Activated CD4-positive, alpha-beta memory T cell treated with anti-CD3 and anti-CD28 coated beads for 36 hours (primary cell): ENCODE measurements around the gene CABP4. TPM values are rescaled to one million over a fixed set of nuclear protein-coding genes. Genes with fewer than 3 reads are reported as not detected.
A peak's percentile ranks its signal among the peaks of the same experiment; 100 is the strongest.

Experiments
- CTCF ChIA-PET: fragments of 350-600 bp; sonication (Branson Sonifier 250); formaldehyde crosslinking; loops from one replicate; lab custom pipeline; 2021; ENCODE audit warnings: antibody characterized with exemption, inconsistent platforms; lab: Charles Lee
- POLR2A ChIA-PET: fragments of 350-600 bp; sonication (Branson Sonifier 250); formaldehyde crosslinking; loops from one replicate; lab custom pipeline; 2021; ENCODE audit warnings: antibody characterized with exemption; lab: Charles Lee
- DNase-seq: peaks from one replicate; pipeline ENCODE4 v3.0.0-alpha.2; 2020
- H3K27ac Mint-ChIP-seq: one replicate; pipeline ENCODE4 v1.8.0; 2021; ENCODE audit warnings: mixed read lengths
- H3K27me3 Mint-ChIP-seq: one replicate; pipeline ENCODE4 v1.8.0; 2021; ENCODE audit warnings: mixed read lengths
- H3K36me3 Mint-ChIP-seq: one replicate; pipeline ENCODE4 v1.8.0; 2021; ENCODE audit warnings: mixed read lengths
- H3K4me1 Mint-ChIP-seq: one replicate; pipeline ENCODE4 v1.8.0; 2021; ENCODE audit warnings: low read depth, mixed read lengths
- H3K4me3 Mint-ChIP-seq: one replicate; pipeline ENCODE4 v1.8.0; 2021; ENCODE audit warnings: mild to moderate bottlenecking, mixed read lengths
- H3K9me3 Mint-ChIP-seq: one replicate; pipeline ENCODE4 v1.8.0; 2021; ENCODE audit warnings: mixed read lengths
- intact Hi-C: fragments of 100-400 bp; cut with micrococcal nuclease; formaldehyde crosslinking; loops from one replicate; pipeline ENCODE4 v1.15.1; 2023
- total RNA-seq, 2 experiments: library from RNA; stranded (reverse); gene quantifications; one replicate each; pipeline ENCODE4 v1.2.3, GENCODE V29; 2021

Gene CABP4
- total RNA-seq, 2 experiments from 2014 or later: 1.0 to 1.2 TPM

GRCh38 chr11:67436459-67437081 is 18.6 kb upstream of the CABP4 start:
- intact Hi-C loops: loop anchor here (1.0 to 2.0 kb wide), 2 partner anchors 8 to 32 kb away; partner anchors contain the start of genes RPS6KB2 and TBC1D10C
- ChIA-PET POLR2A (interaction anchor here (0.9 to 6.8 kb wide), 18 partner anchors 8 to 178 kb away, joined by 3 to 68 read pairs (median 6); partner anchors contain the start of genes AIP, CDK2AP2, PITPNM1 and PPP1CA), CTCF (interaction anchor here (0.8 to 3.9 kb wide), 7 partner anchors 8 to 80 kb away, joined by 3 to 46 read pairs (median 5); partner anchors contain the start of genes PITPNM1, PPP1CA, RPS6KB2 and TBC1D10C)
- peak overlapping the region; percentile 85 for H3K4me3 Mint-ChIP-seq
- peak; percentile 90 for DNase-seq
- peaks cover 58% of the 10 kb centered on the region for H3K36me3 Mint-ChIP-seq
- H3K27me3 Mint-ChIP-seq: no peaks in the 10 kb centered on the region
- H3K4me1 Mint-ChIP-seq: peaks cover 59% of the 10 kb centered on the region
- no peaks in the 10 kb centered on the region for H3K9me3 Mint-ChIP-seq
- H3K27ac Mint-ChIP-seq: peak overlapping the region; percentile 95

GRCh38 chr11:67437082-67437808 is 17.9 kb upstream of the CABP4 start, which contains the start of gene PTPRCAP:
Gene PTPRCAP (minus strand): TSS chr11:67437682. CDS start chr11:67437619, 63 bp downstream.
- Mint-ChIP-seq H3K36me3 (peaks cover 51% of the 10 kb centered on the region), H3K27ac (peak within 1 kb of the TSS; percentile 95), H3K9me3 (no peaks in the 10 kb centered on the region), H3K4me3 (peak within 1 kb of the TSS; percentile 85), H3K4me1 (peaks cover 59% of the 10 kb centered on the region), H3K27me3 (no peaks in the 10 kb centered on the region)
- peak; percentile 85 for DNase-seq
- ChIA-PET POLR2A (interaction anchor here (0.9 to 6.8 kb wide), 22 partner anchors 9 to 177 kb away, joined by 3 to 68 read pairs (median 6); partner anchors contain the start of genes AIP, CDK2AP2, PITPNM1 and PPP1CA), CTCF (interaction anchor here (0.8 to 3.9 kb wide), 14 partner anchors 9 to 81 kb away, joined by 3 to 46 read pairs (median 4); partner anchors contain the start of genes CDK2AP2, PITPNM1, PPP1CA and RPS6KB2)
- intact Hi-C loops: loop anchor here (1.0 to 2.0 kb wide), 2 partner anchors 9 to 32 kb away; partner anchors contain the start of genes RPS6KB2 and TBC1D10C

GRCh38 chr11:67437809-67438157 is 17.4 kb upstream of the CABP4 start:
- peaks cover 59% of the 10 kb centered on the region for H3K4me1 Mint-ChIP-seq
- no peaks in the 10 kb centered on the region for H3K27me3 Mint-ChIP-seq
- intact Hi-C loops: loop anchor here (1.0 to 2.0 kb wide), 4 partner anchors 9 to 47 kb away; partner anchors contain the start of genes RPS6KB2, TBC1D10C and TMEM134
- peaks cover 49% of the 10 kb centered on the region for H3K36me3 Mint-ChIP-seq
- CTCF ChIA-PET: interaction anchor here (0.9 to 3.9 kb wide), 12 partner anchors 9 to 70 kb away, joined by 3 to 46 read pairs (median 4); partner anchors contain the start of genes CDK2AP2, PITPNM1, PPP1CA and RPS6KB2
- no peak for DNase-seq
- POLR2A ChIA-PET: interaction anchor here (0.8 to 6.8 kb wide), 20 partner anchors 10 to 166 kb away, joined by 3 to 68 read pairs (median 6); partner anchors contain the start of genes AIP, CDK2AP2, PITPNM1 and PPP1CA
- H3K9me3 Mint-ChIP-seq: no peaks in the 10 kb centered on the region
- H3K4me3 Mint-ChIP-seq: peak overlapping the region; percentile 85
- H3K27ac Mint-ChIP-seq: peak overlapping the region; percentile 95

- ChIA-PET CTCF (interaction anchor here (0.9 to 3.9 kb wide), 16 partner anchors 9 to 87 kb away, joined by 3 to 46 read pairs (median 4); partner anchors contain the start of genes CDK2AP2, PITPNM1, PPP1CA and RPS6KB2), POLR2A (interaction anchor here (0.8 to 6.8 kb wide), 21 partner anchors 9 to 192 kb away, joined by 3 to 68 read pairs (median 6); partner anchors contain the start of genes AIP, CLCF1, NUDT8 and PITPNM1)
- H3K27me3 Mint-ChIP-seq: no peaks in the 10 kb centered on the region
- H3K27ac Mint-ChIP-seq: peak overlapping the region; percentile 95
- H3K36me3 Mint-ChIP-seq: peaks cover 47% of the 10 kb centered on the region
- no peaks in the 10 kb centered on the region for H3K9me3 Mint-ChIP-seq
- intact Hi-C loops: loop anchor here (2.0 kb wide), 2 partner anchors 30 to 46 kb away; partner anchors contain the start of gene TMEM134
- peak; percentile 91 for DNase-seq
- peaks cover 55% of the 10 kb centered on the region for H3K4me1 Mint-ChIP-seq
- peak overlapping the region; percentile 85 for H3K4me3 Mint-ChIP-seq
These were observed 16.8 kb upstream of the CABP4 start for GRCh38 chr11:67438158-67438902.

- peak; percentile 72 for DNase-seq
- no peaks in the 10 kb centered on the region for H3K9me3 Mint-ChIP-seq
- ChIA-PET CTCF (interaction anchor here (0.8 to 3.9 kb wide), 11 partner anchors 11 to 175 kb away, joined by 3 to 46 read pairs (median 4); partner anchors contain the start of genes PPP1CA, RAD9A, RPS6KB2 and TBC1D10C), POLR2A (interaction anchor here (0.6 to 6.8 kb wide), 14 partner anchors 19 to 1467 kb away, joined by 3 to 68 read pairs (median 6); partner anchors contain the start of genes AIP, CLCF1, NUDT8 and PPP1CA)
- intact Hi-C loops: loop anchor here (1.0 to 2.0 kb wide), 3 partner anchors 29 to 66 kb away; partner anchors contain the start of genes PITPNM1 and TMEM134
- H3K4me3 Mint-ChIP-seq: peak overlapping the region; percentile 85
- H3K4me1 Mint-ChIP-seq: peaks cover 51% of the 10 kb centered on the region
- H3K36me3 Mint-ChIP-seq: peaks cover 43% of the 10 kb centered on the region
- H3K27ac Mint-ChIP-seq: peak overlapping the region; percentile 95
- no peaks in the 10 kb centered on the region for H3K27me3 Mint-ChIP-seq
These were observed 15.6 kb upstream of the CABP4 start for GRCh38 chr11:67439321-67440228.

DNA sequence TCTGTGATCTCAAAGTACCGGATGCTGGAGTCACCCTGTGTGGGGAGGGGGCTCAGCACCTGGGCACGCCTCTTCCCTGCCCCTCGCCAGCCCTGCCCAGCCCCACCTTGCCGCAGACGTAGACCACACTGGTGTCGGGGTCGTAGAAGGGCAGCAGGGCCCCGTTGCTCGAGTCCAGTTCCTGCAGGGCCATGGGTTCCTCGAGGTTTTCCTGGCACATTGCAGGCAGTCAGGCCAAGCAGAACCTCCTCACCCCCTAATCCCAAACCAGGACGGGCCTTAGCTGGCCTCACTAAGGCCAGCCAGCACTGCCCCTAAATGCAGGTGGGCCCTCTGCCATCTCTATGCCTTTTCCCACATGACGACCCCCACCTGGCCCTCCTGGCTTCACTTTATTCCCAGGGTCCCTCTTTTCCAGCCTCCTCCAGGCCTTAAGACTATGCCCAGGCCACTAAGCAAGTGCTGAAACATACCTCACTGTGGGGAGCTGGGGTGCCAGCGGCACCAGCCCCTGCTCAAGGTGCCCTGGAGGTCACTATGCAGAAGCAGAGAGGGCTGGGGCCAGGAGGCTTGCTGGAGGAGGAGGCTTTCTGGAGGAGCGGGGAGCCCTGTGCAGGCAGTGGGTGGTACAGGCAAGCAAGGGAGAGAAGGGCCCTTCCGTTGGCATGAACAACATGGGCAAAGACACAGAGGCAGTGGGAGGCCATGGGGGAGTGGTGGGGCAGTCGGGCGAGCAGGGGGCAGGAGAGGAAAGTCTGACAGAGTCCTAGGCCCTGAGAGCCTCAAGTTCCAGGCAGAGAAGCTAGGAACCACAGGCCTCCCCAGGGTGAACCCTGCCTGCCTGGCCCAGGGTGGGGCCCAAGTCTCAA is 14.7 kb upstream of the CABP4 start:
- POLR2A ChIA-PET: interaction anchor here (0.8 to 6.8 kb wide), 4 partner anchors 12 to 84 kb away, joined by 3 to 67 read pairs (median 4); partner anchors contain the start of genes AIP and RPS6KB2
- H3K4me1 Mint-ChIP-seq: peaks cover 55% of the 10 kb centered on the region
- intact Hi-C loops: no loop called here
- H3K27ac Mint-ChIP-seq: peak overlapping the region; percentile 95
- peak overlapping the region; percentile 85 for H3K4me3 Mint-ChIP-seq
- H3K36me3 Mint-ChIP-seq: peaks cover 39% of the 10 kb centered on the region
- CTCF ChIA-PET: interaction anchor here (0.9 to 2.4 kb wide), 2 partner anchors 12 to 28 kb away, joined by 3 to 6 read pairs; partner anchors contain the start of gene RPS6KB2
- DNase-seq: peak; percentile 56
- no peaks in the 10 kb centered on the region for H3K27me3 Mint-ChIP-seq
- no peaks in the 10 kb centered on the region for H3K9me3 Mint-ChIP-seq

DNA sequence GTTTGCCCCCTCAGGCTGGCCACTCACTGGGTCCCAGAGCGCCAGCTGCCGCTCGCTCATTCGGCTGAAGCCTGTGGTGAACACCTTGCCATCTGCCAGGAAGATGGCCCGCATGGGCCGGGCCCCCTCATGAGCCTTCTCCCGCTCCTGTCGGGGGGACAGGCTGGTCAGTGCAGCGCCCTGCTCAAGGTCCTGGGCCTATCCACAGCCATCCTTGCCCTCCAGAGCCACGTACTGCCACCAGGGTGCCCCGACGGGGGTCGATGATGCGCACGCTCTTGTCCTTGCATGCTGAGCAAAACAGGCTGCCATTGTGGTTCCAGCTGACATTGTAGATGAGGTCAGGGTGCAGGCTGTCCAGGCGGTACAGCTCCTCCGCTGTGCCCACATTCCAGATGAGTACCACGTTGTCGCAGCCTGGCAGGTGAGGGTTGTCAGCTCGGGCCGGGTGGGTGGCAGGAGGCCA is 14.0 kb upstream of the CABP4 start:
- H3K36me3 Mint-ChIP-seq: peaks cover 32% of the 10 kb centered on the region
- CTCF ChIA-PET: interaction anchor here (0.9 kb wide), 1 partner anchor 27 kb away, joined by 3 read pairs; no protein-coding TSS in a partner anchor
- peaks cover 57% of the 10 kb centered on the region for H3K4me1 Mint-ChIP-seq
- DNase-seq: no peak
- intact Hi-C loops: no loop called here
- POLR2A ChIA-PET: interaction anchor here (1.0 to 6.8 kb wide), 3 partner anchors 13 to 45 kb away, joined by 3 to 67 read pairs (median 3); partner anchors contain the start of genes AIP and RPS6KB2
- no peak overlapping the region for H3K4me3 Mint-ChIP-seq
- no peaks in the 10 kb centered on the region for H3K9me3 Mint-ChIP-seq
- no peaks in the 10 kb centered on the region for H3K27me3 Mint-ChIP-seq
- H3K27ac Mint-ChIP-seq: peak overlapping the region; percentile 69

DNA sequence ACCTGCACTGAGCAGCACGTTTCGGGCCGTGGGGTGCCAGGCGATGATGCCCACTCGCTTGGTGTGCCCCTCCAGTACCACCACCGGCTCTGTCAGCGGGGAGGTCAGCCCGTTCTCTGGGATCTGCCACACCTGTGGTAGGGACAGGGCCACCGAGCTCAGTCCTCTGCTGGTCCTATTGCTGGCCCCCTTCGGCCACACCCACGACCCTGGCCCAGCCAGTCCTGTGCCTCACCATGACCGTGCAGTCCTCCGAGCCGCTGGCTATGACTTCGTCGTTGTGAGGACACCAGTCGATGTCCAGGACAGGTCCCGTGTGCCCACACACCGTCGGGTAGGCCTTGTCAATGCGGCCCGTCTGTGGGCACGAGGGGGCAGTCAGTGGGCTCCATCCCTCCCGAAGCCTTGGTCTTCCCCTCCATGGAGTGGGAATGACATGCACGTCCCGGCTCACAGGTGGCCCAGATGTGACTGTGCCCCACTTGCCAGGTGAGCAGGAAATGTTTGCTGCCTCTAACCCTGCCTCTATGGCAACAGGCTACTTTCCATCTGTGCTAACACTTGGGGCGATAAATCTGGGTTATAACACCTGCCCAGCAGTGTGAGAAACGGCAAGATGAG is 13.3 kb upstream of the CABP4 start:
- no peaks in the 10 kb centered on the region for H3K9me3 Mint-ChIP-seq
- peak overlapping the region; percentile 42 for H3K27ac Mint-ChIP-seq
- ChIA-PET POLR2A (no interaction called here), CTCF (no interaction called here)
- peaks cover 60% of the 10 kb centered on the region for H3K4me1 Mint-ChIP-seq
- no peaks in the 10 kb centered on the region for H3K27me3 Mint-ChIP-seq
- DNase-seq: no peak
- peaks cover 27% of the 10 kb centered on the region for H3K36me3 Mint-ChIP-seq
- no peak overlapping the region for H3K4me3 Mint-ChIP-seq
- intact Hi-C loops: no loop called here
